DOHH2 (cell line): Measurements from ENCODE around the gene PRPF4.

ENCODE experiments used
- H3F3A ChIP-seq: fragments of 200-600 bp; sonication (generic), shearing (Covaris generic); 2 replicates; pipeline ENCODE4 v1.6.0; 2016; ENCODE audit warnings: antibody characterized with exemption, mild to moderate bottlenecking; ENCODE audit not compliant: control insufficient read depth, insufficient read depth
- H3K27ac ChIP-seq: fragments of 200-600 bp; sonication (generic); 2 replicates; pipeline ENCODE4 v1.5.1; 2014; ENCODE audit warnings: low read depth, mild to moderate bottlenecking, low read length, moderate library complexity
- H3K27me3 ChIP-seq: fragments of 200-600 bp; sonication (generic); 2 replicates; pipeline ENCODE4 v1.6.1; 2014; ENCODE audit warnings: mild to moderate bottlenecking, low read length, mixed read lengths; ENCODE audit not compliant: control insufficient read depth
- H3K36me3 ChIP-seq: fragments of 200-600 bp; sonication (generic); 2 replicates; pipeline ENCODE4 v1.6.1; 2014; ENCODE audit warnings: mild to moderate bottlenecking, low read length, moderate library complexity, mixed read lengths; ENCODE audit not compliant: control insufficient read depth
- H3K4me1 ChIP-seq: fragments of 200-600 bp; sonication (generic); 2 replicates; pipeline ENCODE4 v1.6.1; 2014; ENCODE audit warnings: mild to moderate bottlenecking, low read length, mixed read lengths; ENCODE audit not compliant: control insufficient read depth
- H3K4me2 ChIP-seq: fragments of 200-600 bp; sonication (generic); 2 replicates; pipeline ENCODE4 v1.6.0; 2014; ENCODE audit warnings: mild to moderate bottlenecking, low read length, moderate library complexity
- H3K4me3 ChIP-seq: fragments of 200-600 bp; sonication (generic); 2 replicates; pipeline ENCODE4 v1.5.1; 2014; ENCODE audit warnings: mild to moderate bottlenecking, low read length, mixed read lengths
- H3K79me2 ChIP-seq: fragments of 200-600 bp; sonication (generic); 2 replicates; pipeline ENCODE4 v1.6.1; 2014; ENCODE audit warnings: mild to moderate bottlenecking, low read length, mixed read lengths; ENCODE audit not compliant: control insufficient read depth
- H3K9me2 ChIP-seq: fragments of 200-600 bp; sonication (generic); replicated peaks from 2 replicates; pipeline ENCODE4 v1.6.1; 2014; ENCODE audit warnings: mild to moderate bottlenecking, low read length, mixed read lengths; ENCODE audit not compliant: control insufficient read depth
- H3K9me3 ChIP-seq: fragments of 200-600 bp; sonication (generic); 2 replicates; pipeline ENCODE4 v1.6.1; 2014; ENCODE audit warnings: antibody characterized with exemption, low read length, mixed read lengths; ENCODE audit not compliant: control insufficient read depth, insufficient read depth
- H4K20me1 ChIP-seq: fragments of 200-600 bp; sonication (generic); 2 replicates; pipeline ENCODE4 v1.6.0; 2014; ENCODE audit warnings: low read depth, mild to moderate bottlenecking, antibody characterized with exemption, low read length, moderate library complexity; ENCODE audit not compliant: control insufficient read depth, insufficient read depth
- EZH2phosphoT487 ChIP-seq: fragments of 200-600 bp; sonication (generic); IDR thresholded peaks from 2 replicates; pipeline ENCODE4 v1.6.1; 2017; ENCODE audit warnings: borderline replicate concordance, mild to moderate bottlenecking, antibody characterized with exemption, low read length, moderate library complexity, mixed read lengths
- TF ChIP-seq, protein P1 (sequence below): fragments of 200-600 bp; sonication (generic); IDR thresholded peaks from one replicate; pipeline ENCODE4 v1.5.1; 2014; ENCODE audit warnings: antibody characterized with exemption, mild to moderate bottlenecking, low read depth, low read length; ENCODE audit not compliant: poor library complexity, severe bottlenecking

PRPF4 gene

DNA sequence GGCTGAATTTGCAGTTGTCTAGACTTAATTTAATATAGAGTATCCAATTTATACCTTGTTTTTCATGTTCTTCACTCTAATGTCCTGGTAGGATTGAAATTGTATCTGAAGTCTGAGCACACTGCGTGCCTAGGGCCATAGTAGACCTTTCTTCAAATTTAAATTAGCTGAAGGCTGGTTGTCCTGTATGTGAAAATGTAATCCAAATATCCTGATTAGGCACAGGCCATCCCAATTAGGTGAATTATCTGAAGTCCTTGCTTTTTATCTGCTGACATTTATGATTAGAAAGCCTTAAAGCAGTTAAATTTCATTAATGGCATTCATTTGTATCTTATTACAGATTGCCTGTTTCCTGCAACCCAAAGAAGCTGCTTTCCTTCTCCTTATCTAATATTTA lies 20.5 kb upstream of the PRPF4 start:
- no peaks in the 10 kb centered on the region for H3K9me3 ChIP-seq
- no peak overlapping the region for H3K4me2 ChIP-seq
- H3K27ac ChIP-seq = no peak overlapping the region
- H3K4me1 ChIP-seq = no peaks in the 10 kb centered on the region
- no peak for TF ChIP-seq EZH2phosphoT487
- TF ChIP-seq, protein P1, sequence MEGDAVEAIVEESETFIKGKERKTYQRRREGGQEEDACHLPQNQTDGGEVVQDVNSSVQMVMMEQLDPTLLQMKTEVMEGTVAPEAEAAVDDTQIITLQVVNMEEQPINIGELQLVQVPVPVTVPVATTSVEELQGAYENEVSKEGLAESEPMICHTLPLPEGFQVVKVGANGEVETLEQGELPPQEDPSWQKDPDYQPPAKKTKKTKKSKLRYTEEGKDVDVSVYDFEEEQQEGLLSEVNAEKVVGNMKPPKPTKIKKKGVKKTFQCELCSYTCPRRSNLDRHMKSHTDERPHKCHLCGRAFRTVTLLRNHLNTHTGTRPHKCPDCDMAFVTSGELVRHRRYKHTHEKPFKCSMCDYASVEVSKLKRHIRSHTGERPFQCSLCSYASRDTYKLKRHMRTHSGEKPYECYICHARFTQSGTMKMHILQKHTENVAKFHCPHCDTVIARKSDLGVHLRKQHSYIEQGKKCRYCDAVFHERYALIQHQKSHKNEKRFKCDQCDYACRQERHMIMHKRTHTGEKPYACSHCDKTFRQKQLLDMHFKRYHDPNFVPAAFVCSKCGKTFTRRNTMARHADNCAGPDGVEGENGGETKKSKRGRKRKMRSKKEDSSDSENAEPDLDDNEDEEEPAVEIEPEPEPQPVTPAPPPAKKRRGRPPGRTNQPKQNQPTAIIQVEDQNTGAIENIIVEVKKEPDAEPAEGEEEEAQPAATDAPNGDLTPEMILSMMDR = no peak
- no peaks in the 10 kb centered on the region for H4K20me1 ChIP-seq
- no peaks in the 10 kb centered on the region for H3K9me2 ChIP-seq
- peaks cover 23% of the 10 kb centered on the region for H3K36me3 ChIP-seq
- 0 out of 2 replicates have a peak, but pooled peaks cover 3% of the 10 kb centered on the region for H3K79me2 ChIP-seq
- no peak overlapping the region for H3K4me3 ChIP-seq
- H3K27me3 ChIP-seq = no peaks in the 10 kb centered on the region
- no peaks in the 10 kb centered on the region for H3F3A ChIP-seq

DNA sequence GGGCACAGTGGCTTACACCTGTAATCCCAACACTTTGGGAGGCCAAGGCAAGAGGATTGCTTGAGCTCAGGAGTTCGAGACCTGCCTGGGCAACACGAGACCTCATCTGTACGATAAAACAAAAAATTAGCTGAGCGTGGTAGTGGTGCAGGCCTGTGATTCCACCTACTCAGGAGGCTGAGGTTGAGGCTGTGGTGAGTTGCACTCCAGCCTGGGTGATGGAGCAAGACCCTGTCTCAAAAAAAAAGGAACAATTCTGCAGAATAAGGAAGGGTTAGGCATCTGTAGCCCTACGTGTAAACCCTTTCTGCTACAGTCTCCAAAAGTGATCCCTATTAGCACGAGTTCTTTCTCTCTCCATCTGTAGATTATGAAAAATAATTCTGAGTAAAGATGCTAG lies 20.0 kb upstream of the PRPF4 start:
- Histone ChIP-seq H3K4me1 (no peaks in the 10 kb centered on the region), H3K27ac (no peak overlapping the region), H3K36me3 (peaks cover 28% of the 10 kb centered on the region), H3K27me3 (no peaks in the 10 kb centered on the region), H3K4me3 (no peak overlapping the region), H3K9me3 (no peaks in the 10 kb centered on the region), H3K4me2 (no peak overlapping the region), H3K9me2 (no peaks in the 10 kb centered on the region), H3F3A (no peaks in the 10 kb centered on the region), H3K79me2 (0 out of 2 replicates have a peak, but pooled peaks cover 3% of the 10 kb centered on the region), H4K20me1 (no peaks in the 10 kb centered on the region)
- TF ChIP-seq, protein P1 = no peak

DNA sequence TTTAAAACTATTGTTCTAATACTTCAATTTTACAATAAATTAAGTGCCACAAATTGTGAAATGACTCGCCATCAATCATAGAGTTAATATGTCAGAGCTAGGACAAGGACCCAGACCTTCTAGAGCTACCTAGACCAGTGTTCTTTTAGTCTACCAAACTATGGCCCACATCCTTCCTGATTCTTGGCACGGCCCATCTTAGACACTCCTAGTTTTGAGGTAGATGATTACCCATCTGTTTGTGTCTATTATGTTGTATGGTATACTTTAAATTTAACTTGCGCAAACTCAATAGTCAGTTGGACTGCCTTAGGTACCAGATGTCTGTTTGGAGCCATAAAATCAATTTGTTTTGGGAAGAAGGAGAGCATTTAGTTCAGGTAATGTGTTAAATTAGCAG lies 17.6 kb upstream of the PRPF4 start:
- Histone ChIP-seq H3F3A (no peaks in the 10 kb centered on the region), H3K27me3 (no peaks in the 10 kb centered on the region), H3K79me2 (0 out of 2 replicates have a peak, but pooled peaks cover 3% of the 10 kb centered on the region), H3K4me2 (no peak overlapping the region), H3K4me1 (no peaks in the 10 kb centered on the region), H3K36me3 (peaks cover 40% of the 10 kb centered on the region), H3K27ac (no peak overlapping the region), H4K20me1 (no peaks in the 10 kb centered on the region), H3K4me3 (no peak overlapping the region), H3K9me3 (no peaks in the 10 kb centered on the region), H3K9me2 (no peaks in the 10 kb centered on the region)
- TF ChIP-seq EZH2phosphoT487 = no peak
- TF ChIP-seq, protein P1 = no peak

DNA sequence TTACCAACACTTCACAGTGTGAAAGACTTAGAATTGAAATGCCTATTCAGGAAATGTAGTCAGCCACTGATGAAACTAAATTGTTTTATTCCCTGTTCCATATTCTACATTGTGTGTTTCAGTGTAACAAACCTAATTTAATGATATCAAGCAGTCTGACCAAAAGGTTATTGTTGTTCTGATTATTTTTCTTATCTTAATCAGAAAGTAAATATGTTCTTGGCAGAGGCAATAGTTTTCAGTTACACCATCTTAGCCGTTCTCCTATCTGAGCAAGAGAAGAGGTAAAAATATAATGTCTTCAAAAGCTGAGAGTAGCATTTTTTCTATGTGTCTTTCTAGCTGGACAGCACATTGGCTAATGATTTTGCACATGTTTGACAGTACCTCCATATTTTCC lies 17.2 kb upstream of the PRPF4 start:
- 0 out of 2 replicates have a peak, but pooled peaks cover 3% of the 10 kb centered on the region for H3K79me2 ChIP-seq
- H3K4me3 ChIP-seq = no peak overlapping the region
- H3K27me3 ChIP-seq = no peaks in the 10 kb centered on the region
- H3K4me2 ChIP-seq = no peak overlapping the region
- no peaks in the 10 kb centered on the region for H3F3A ChIP-seq
- no peaks in the 10 kb centered on the region for H4K20me1 ChIP-seq
- no peaks in the 10 kb centered on the region for H3K9me2 ChIP-seq
- H3K9me3 ChIP-seq = no peaks in the 10 kb centered on the region
- peaks cover 40% of the 10 kb centered on the region for H3K36me3 ChIP-seq
- H3K27ac ChIP-seq = no peak overlapping the region
- H3K4me1 ChIP-seq = no peaks in the 10 kb centered on the region
- TF ChIP-seq, protein P1 = no peak
- no peak for TF ChIP-seq EZH2phosphoT487
